ENCODE data around the gene RNF41. TPM values are rescaled to one million over a fixed set of nuclear protein-coding genes. Genes with fewer than 3 reads are reported as not detected.

Gene RNF41
- polyA plus RNA-seq, 4 donors = 11.4 to 31.2 (median 18.3) TPM

- Histone ChIP-seq H3K4me1 (ENCODE audit: control insufficient read depth in 3 of 3, insufficient read depth in 2 of 3, low read depth in 1 of 3, low read length in 2 of 3) (peaks cover 2 to 12% (median 7%) of the 10 kb centered on the region in 3 donors), H3K27ac (ENCODE audit: low read depth in 1 of 3, low read length in 2 of 3) (peak within 1 kb of the TSS; percentile 81 to 97 (median 89)), H3K4me3 (ENCODE audit: low read depth in 1 of 3, low read length in 3 of 3) (peak within 1 kb of the TSS; percentile 86 to 95 (median 89)), H3K27me3 (ENCODE audit: control insufficient read depth in 3 of 3, insufficient read depth in 3 of 3, low read length in 3 of 3) (no peaks in the 10 kb centered on the region), H3K36me3 (ENCODE audit: control insufficient read depth in 3 of 3, insufficient read depth in 2 of 3, low read depth in 1 of 3, low read length in 3 of 3) (peaks cover 0 to 20% (median 7%) of the 10 kb centered on the region in 3 donors), H3K9me3 (ENCODE audit: control insufficient read depth in 2 of 2, insufficient read depth in 1 of 2, low read depth in 1 of 2, low read length in 1 of 2) (no peaks in the 10 kb centered on the region)
- no peak for FAIRE-seq
- peak; percentile 88 to 95 for DNase-seq
- 0 to 1% (median 0%) methylated on average over 32 to 93 of the region's 93 CpGs for WGBS, 3 donors
Observed at GRCh38 chr12:56189099-56189917, 32.4 kb downstream of the RNF41 start, which contains the start of gene SMARCC2. Gene SMARCC2, minus strand, starts transcription at chr12:56189483. Its CDS starts 22 bp downstream, at chr12:56189461.

- H3K27ac ChIP-seq (ENCODE audit: low read depth in 1 of 3, low read length in 2 of 3) = peak overlapping the region; percentile 3 to 75 (median 58)
- no peaks in the 10 kb centered on the region for H3K27me3 ChIP-seq (ENCODE audit: control insufficient read depth in 3 of 3, insufficient read depth in 3 of 3, low read length in 3 of 3)
- peak; percentile 21 to 50 for DNase-seq
- no peaks in the 10 kb centered on the region for H3K9me3 ChIP-seq (ENCODE audit: control insufficient read depth in 2 of 2, insufficient read depth in 1 of 2, low read depth in 1 of 2, low read length in 1 of 2)
- no peak for FAIRE-seq
- WGBS, 3 donors = 1 to 2% (median 2%) methylated on average over 12 to 17 of the region's 17 CpGs
- peaks cover 4 to 23% (median 12%) of the 10 kb centered on the region in 3 donors for H3K36me3 ChIP-seq (ENCODE audit: control insufficient read depth in 3 of 3, insufficient read depth in 2 of 3, low read depth in 1 of 3, low read length in 3 of 3)
- H3K4me1 ChIP-seq (ENCODE audit: control insufficient read depth in 3 of 3, insufficient read depth in 2 of 3, low read depth in 1 of 3, low read length in 2 of 3) = peaks cover 2 to 12% (median 7%) of the 10 kb centered on the region in 3 donors
- H3K4me3 ChIP-seq (ENCODE audit: low read depth in 1 of 3, low read length in 3 of 3) = peak overlapping the region; percentile 86 to 95 (median 89)
Observed at GRCh38 chr12:56188778-56189098, 33.0 kb downstream of the RNF41 start.

GRCh38 chr12:56188131-56188777 is 33.5 kb downstream of the RNF41 start:
- Histone ChIP-seq H3K9me3 (ENCODE audit: control insufficient read depth in 2 of 2, insufficient read depth in 1 of 2, low read depth in 1 of 2, low read length in 1 of 2) (no peaks in the 10 kb centered on the region), H3K4me3 (ENCODE audit: low read depth in 1 of 3, low read length in 3 of 3) (peak overlapping the region; percentile 86 to 95 (median 89)), H3K36me3 (ENCODE audit: control insufficient read depth in 3 of 3, insufficient read depth in 2 of 3, low read depth in 1 of 3, low read length in 3 of 3) (peaks cover 5 to 26% (median 13%) of the 10 kb centered on the region in 3 donors), H3K27me3 (ENCODE audit: control insufficient read depth in 3 of 3, insufficient read depth in 3 of 3, low read length in 3 of 3) (no peaks in the 10 kb centered on the region), H3K4me1 (ENCODE audit: control insufficient read depth in 3 of 3, insufficient read depth in 2 of 3, low read depth in 1 of 3, low read length in 2 of 3) (peaks cover 2 to 12% (median 7%) of the 10 kb centered on the region in 3 donors), H3K27ac (ENCODE audit: low read depth in 1 of 3, low read length in 2 of 3) (peak overlapping the region; percentile 3 to 75 (median 58))
- DNase-seq (peak; percentile 15 to 20), FAIRE-seq (no peak)
- 1 to 7% (median 3%) methylated on average over 10 of the region's 10 CpGs for WGBS, 3 donors

GRCh38 chr12:56186957-56187356 is 34.8 kb downstream of the RNF41 start:
- H3K27me3 ChIP-seq (ENCODE audit: control insufficient read depth in 3 of 3, insufficient read depth in 3 of 3, low read length in 3 of 3) = no peaks in the 10 kb centered on the region
- DNase-seq = no peak
- peaks cover 2 to 12% (median 7%) of the 10 kb centered on the region in 3 donors for H3K4me1 ChIP-seq (ENCODE audit: control insufficient read depth in 3 of 3, insufficient read depth in 2 of 3, low read depth in 1 of 3, low read length in 2 of 3)
- no peak overlapping the region for H3K4me3 ChIP-seq (ENCODE audit: low read depth in 1 of 3, low read length in 3 of 3)
- no peak for FAIRE-seq
- 48 to 80% (median 76%) methylated on average over 2 of the region's 2 CpGs for WGBS, 3 donors
- no peak overlapping the region for H3K27ac ChIP-seq (ENCODE audit: low read depth in 1 of 3, low read length in 2 of 3)
- peaks cover 5 to 37% (median 16%) of the 10 kb centered on the region in 3 donors for H3K36me3 ChIP-seq (ENCODE audit: control insufficient read depth in 3 of 3, insufficient read depth in 2 of 3, low read depth in 1 of 3, low read length in 3 of 3)
- H3K9me3 ChIP-seq (ENCODE audit: control insufficient read depth in 2 of 2, insufficient read depth in 1 of 2, low read depth in 1 of 2, low read length in 1 of 2) = no peaks in the 10 kb centered on the region

- Histone ChIP-seq H3K27me3 (ENCODE audit: control insufficient read depth in 3 of 3, insufficient read depth in 3 of 3, low read length in 3 of 3) (no peaks in the 10 kb centered on the region), H3K27ac (ENCODE audit: low read depth in 1 of 3, low read length in 2 of 3) (no peak overlapping the region), H3K4me3 (ENCODE audit: low read depth in 1 of 3, low read length in 3 of 3) (no peak overlapping the region), H3K36me3 (ENCODE audit: control insufficient read depth in 3 of 3, insufficient read depth in 2 of 3, low read depth in 1 of 3, low read length in 3 of 3) (peaks cover 36 to 76% (median 40%) of the 10 kb centered on the region in 3 donors), H3K4me1 (ENCODE audit: control insufficient read depth in 3 of 3, insufficient read depth in 2 of 3, low read depth in 1 of 3, low read length in 2 of 3) (no peaks in the 10 kb centered on the region), H3K9me3 (ENCODE audit: control insufficient read depth in 2 of 2, insufficient read depth in 1 of 2, low read depth in 1 of 2, low read length in 1 of 2) (no peaks in the 10 kb centered on the region)
- DNase-seq (no peak), FAIRE-seq (no peak)
- WGBS, 3 donors = 88 to 98% (median 93%) methylated on average over 3 of the region's 3 CpGs
Observed at GRCh38 chr12:56178347-56178746, 43.4 kb downstream of the RNF41 start.

- no peak for FAIRE-seq
- Histone ChIP-seq H3K36me3 (ENCODE audit: control insufficient read depth in 3 of 3, insufficient read depth in 2 of 3, low read depth in 1 of 3, low read length in 3 of 3) (peaks cover 35 to 81% (median 35%) of the 10 kb centered on the region in 3 donors), H3K4me1 (ENCODE audit: control insufficient read depth in 3 of 3, insufficient read depth in 2 of 3, low read depth in 1 of 3, low read length in 2 of 3) (no peaks in the 10 kb centered on the region), H3K4me3 (ENCODE audit: low read depth in 1 of 3, low read length in 3 of 3) (no peak overlapping the region), H3K27ac (ENCODE audit: low read depth in 1 of 3, low read length in 2 of 3) (no peak overlapping the region), H3K9me3 (ENCODE audit: control insufficient read depth in 2 of 2, insufficient read depth in 1 of 2, low read depth in 1 of 2, low read length in 1 of 2) (no peaks in the 10 kb centered on the region), H3K27me3 (ENCODE audit: control insufficient read depth in 3 of 3, insufficient read depth in 3 of 3, low read length in 3 of 3) (no peaks in the 10 kb centered on the region)
- DNase-seq = no peak
- 92 to 97% (median 96%) methylated on average over 7 of the region's 7 CpGs for WGBS, 3 donors
Observed at GRCh38 chr12:56172839-56173238, 48.9 kb downstream of the RNF41 start.

- H3K9me3 ChIP-seq (ENCODE audit: control insufficient read depth in 2 of 2, insufficient read depth in 1 of 2, low read depth in 1 of 2, low read length in 1 of 2) = no peaks in the 10 kb centered on the region
- H3K36me3 ChIP-seq (ENCODE audit: control insufficient read depth in 3 of 3, insufficient read depth in 2 of 3, low read depth in 1 of 3, low read length in 3 of 3) = peaks cover 33 to 95% (median 48%) of the 10 kb centered on the region in 3 donors
- FAIRE-seq (no peak), DNase-seq (no peak)
- H3K27me3 ChIP-seq (ENCODE audit: control insufficient read depth in 3 of 3, insufficient read depth in 3 of 3, low read length in 3 of 3) = no peaks in the 10 kb centered on the region
- no peak overlapping the region for H3K27ac ChIP-seq (ENCODE audit: low read depth in 1 of 3, low read length in 2 of 3)
- H3K4me3 ChIP-seq (ENCODE audit: low read depth in 1 of 3, low read length in 3 of 3) = no peak overlapping the region
- 87 to 95% (median 88%) methylated on average over 11 of the region's 11 CpGs for WGBS, 3 donors
- no peaks in the 10 kb centered on the region for H3K4me1 ChIP-seq (ENCODE audit: control insufficient read depth in 3 of 3, insufficient read depth in 2 of 3, low read depth in 1 of 3, low read length in 2 of 3)
Observed at GRCh38 chr12:56169229-56169759, 52.4 kb downstream of the RNF41 start.

GRCh38 chr12:56165369-56165768 is 56.4 kb downstream of the RNF41 start:
- H3K4me3 ChIP-seq (ENCODE audit: low read depth in 1 of 3, low read length in 3 of 3) = no peak overlapping the region
- FAIRE-seq (no peak), DNase-seq (no peak)
- H3K4me1 ChIP-seq (ENCODE audit: control insufficient read depth in 3 of 3, insufficient read depth in 2 of 3, low read depth in 1 of 3, low read length in 2 of 3) = peaks cover 0 to 11% (median 4%) of the 10 kb centered on the region in 3 donors
- H3K27me3 ChIP-seq (ENCODE audit: control insufficient read depth in 3 of 3, insufficient read depth in 3 of 3, low read length in 3 of 3) = no peaks in the 10 kb centered on the region
- 77 to 81% (median 80%) methylated on average over 4 of the region's 4 CpGs for WGBS, 3 donors
- H3K27ac ChIP-seq (ENCODE audit: low read depth in 1 of 3, low read length in 2 of 3) = no peak overlapping the region
- H3K9me3 ChIP-seq (ENCODE audit: control insufficient read depth in 2 of 2, insufficient read depth in 1 of 2, low read depth in 1 of 2, low read length in 1 of 2) = no peaks in the 10 kb centered on the region
- H3K36me3 ChIP-seq (ENCODE audit: control insufficient read depth in 3 of 3, insufficient read depth in 2 of 3, low read depth in 1 of 3, low read length in 3 of 3) = peaks cover 32 to 96% (median 44%) of the 10 kb centered on the region in 3 donors
